Natural killer cell (primary cell): ENCODE data around the gene TECPR1. TPM values are rescaled to one million over a fixed set of nuclear protein-coding genes. Genes with fewer than 3 reads are reported as not detected.

Experiments used
- ATAC-seq, 3 donors: fragments of 150-1000 bp in 2 of 3; fragments of 200-7000 bp in 1 of 3; cut with Tn5 transposase; 1 replicate in 1 of 3; 2 replicates in 2 of 3; pipeline ENCODE4 v1.10.0; 2021; ENCODE audit warnings: mild to moderate bottlenecking in 2 of 3, moderate library complexity in 2 of 3
- DNase-seq, 2 donors: peaks; one replicate each; pipeline versions ENCODE4 v3.0.0 to v3.0.0-alpha.2; 2013 to 2021; ENCODE audit warnings: mixed read lengths in 1 of 2
- H3K27ac ChIP-seq: one replicate; pipeline ENCODE4 v1.5.1; 2013; ENCODE audit warnings: mild to moderate bottlenecking, low read length
- H3K27me3 ChIP-seq: one replicate; pipeline ENCODE4 v1.6.1; 2013; ENCODE audit warnings: low read length; ENCODE audit not compliant: control insufficient read depth, insufficient read depth
- H3K36me3 ChIP-seq: one replicate; pipeline ENCODE4 v1.6.1; 2013; ENCODE audit warnings: low read length; ENCODE audit not compliant: control insufficient read depth, insufficient read depth
- H3K4me1 ChIP-seq: one replicate; pipeline ENCODE4 v1.6.1; 2013; ENCODE audit warnings: low read length; ENCODE audit not compliant: control insufficient read depth, insufficient read depth
- H3K4me3 ChIP-seq: one replicate; pipeline ENCODE4 v1.5.1; 2013; ENCODE audit warnings: low read length
- H3K9me3 ChIP-seq: one replicate; pipeline ENCODE4 v1.6.1; 2013; ENCODE audit warnings: low read length; ENCODE audit not compliant: control insufficient read depth, insufficient read depth
- H3K27ac Mint-ChIP-seq, 2 donors: one replicate each; pipeline ENCODE4 v1.8.0; 2022; ENCODE audit warnings: mild to moderate bottlenecking in 2 of 2, mixed read lengths in 2 of 2, moderate library complexity in 1 of 2
- H3K27me3 Mint-ChIP-seq, 2 donors: one replicate each; pipeline ENCODE4 v1.8.0; 2022; ENCODE audit warnings: low read depth in 2 of 2, mixed read lengths in 2 of 2
- H3K36me3 Mint-ChIP-seq: one replicate; pipeline ENCODE4 v1.8.0; 2022; ENCODE audit warnings: mixed read lengths
- H3K4me1 Mint-ChIP-seq, 2 donors: one replicate each; pipeline ENCODE4 v1.8.0; 2022; ENCODE audit warnings: mixed read lengths in 2 of 2
- H3K4me3 Mint-ChIP-seq: one replicate; pipeline ENCODE4 v1.8.0; 2022; ENCODE audit warnings: mild to moderate bottlenecking, moderate library complexity, mixed read lengths
- H3K9me3 Mint-ChIP-seq, 2 donors: one replicate each; pipeline ENCODE4 v1.8.0; 2022; ENCODE audit warnings: mixed read lengths in 2 of 2
- WGBS: methylation state at CpG from one replicate; pipeline ENCODE4 v1.1.7; 2013; ENCODE audit warnings: missing lambda C conversion rate; ENCODE audit not compliant: insufficient coverage; 5-methylcytosine and 5-hydroxymethylcytosine counted together
- intact Hi-C: fragments of 100-400 bp; cut with micrococcal nuclease; formaldehyde crosslinking; loops from one replicate; pipeline ENCODE4 v1.14.2; 2022
- total RNA-seq, 4 donors: library from RNA; stranded (reverse); fragments of 120-200 nt in 1 of 4; gene quantifications; one replicate each; pipeline versions ENCODE4 v1.2.3 to v1.2.4, GENCODE V29; 2013 to 2022
- TF ChIP-seq, protein P1 (sequence below): fragments of 200-600 bp; IDR thresholded peaks from one replicate; pipeline ENCODE4 v1.8.0; 2022; ENCODE audit warnings: antibody characterized with exemption

Gene TECPR1
- total RNA-seq, 3 donors from 2014 or later (not counting 1 experiment from before 2014, with no cell fraction given), result 68.8 to 76.7 (median 70.3) TPM

DNA sequence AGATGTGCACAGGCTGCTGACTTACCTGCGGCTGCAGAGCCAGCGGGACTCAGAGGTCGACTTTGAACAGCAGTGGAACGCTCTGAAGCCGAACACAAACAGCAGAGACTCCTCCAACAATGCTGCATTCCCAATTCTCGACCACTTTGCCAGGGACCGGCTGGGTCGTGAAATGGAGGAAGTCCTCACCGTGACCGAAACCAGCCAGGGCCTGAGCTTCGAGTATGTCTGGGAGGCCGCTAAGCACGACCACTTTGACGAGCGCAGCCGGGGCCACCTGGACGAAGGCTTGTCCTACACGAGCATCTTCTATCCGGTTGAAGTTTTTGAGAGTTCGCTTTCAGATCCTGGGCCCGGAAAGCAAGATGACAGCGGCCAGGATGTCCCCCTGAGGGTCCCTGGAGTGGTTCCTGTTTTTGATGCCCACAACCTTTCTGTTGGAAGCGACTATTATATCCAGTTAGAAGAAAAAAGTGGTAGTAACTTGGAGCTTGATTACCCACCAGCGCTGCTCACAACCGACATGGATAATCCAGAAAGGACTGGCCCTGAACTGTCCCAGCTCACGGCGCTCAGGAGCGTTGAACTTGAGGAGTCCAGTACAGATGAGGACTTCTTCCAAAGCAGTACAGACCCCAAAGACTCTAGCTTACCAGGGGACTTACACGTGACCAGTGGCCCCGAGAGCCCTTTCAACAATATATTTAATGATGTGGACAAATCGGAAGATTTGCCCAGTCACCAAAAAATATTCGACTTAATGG lies 60.2 kb downstream of the TECPR1 start:
- intact Hi-C loops, result no loop called here
- H3K27ac Mint-ChIP-seq, result no peak overlapping the region
- H3K4me3 Mint-ChIP-seq, result no peak overlapping the region
- peaks cover 26% of the 10 kb centered on the region for H3K36me3 ChIP-seq
- peaks cover 5 to 6% of the 10 kb centered on the region in 2 donors for H3K4me1 Mint-ChIP-seq
- no peaks in the 10 kb centered on the region for H3K9me3 ChIP-seq
- peaks cover 7% of the 10 kb centered on the region for H3K36me3 Mint-ChIP-seq
- no peak for DNase-seq
- H3K4me3 ChIP-seq, result no peak overlapping the region
- H3K4me1 ChIP-seq, result no peaks in the 10 kb centered on the region
- H3K27me3 Mint-ChIP-seq, result no peaks in the 10 kb centered on the region
- H3K27me3 ChIP-seq, result no peaks in the 10 kb centered on the region
- no peaks in the 10 kb centered on the region for H3K9me3 Mint-ChIP-seq
- no peak overlapping the region for H3K27ac ChIP-seq
- 98% methylated on average over 32 of the region's 32 CpGs for WGBS
- TF ChIP-seq, protein P1, sequence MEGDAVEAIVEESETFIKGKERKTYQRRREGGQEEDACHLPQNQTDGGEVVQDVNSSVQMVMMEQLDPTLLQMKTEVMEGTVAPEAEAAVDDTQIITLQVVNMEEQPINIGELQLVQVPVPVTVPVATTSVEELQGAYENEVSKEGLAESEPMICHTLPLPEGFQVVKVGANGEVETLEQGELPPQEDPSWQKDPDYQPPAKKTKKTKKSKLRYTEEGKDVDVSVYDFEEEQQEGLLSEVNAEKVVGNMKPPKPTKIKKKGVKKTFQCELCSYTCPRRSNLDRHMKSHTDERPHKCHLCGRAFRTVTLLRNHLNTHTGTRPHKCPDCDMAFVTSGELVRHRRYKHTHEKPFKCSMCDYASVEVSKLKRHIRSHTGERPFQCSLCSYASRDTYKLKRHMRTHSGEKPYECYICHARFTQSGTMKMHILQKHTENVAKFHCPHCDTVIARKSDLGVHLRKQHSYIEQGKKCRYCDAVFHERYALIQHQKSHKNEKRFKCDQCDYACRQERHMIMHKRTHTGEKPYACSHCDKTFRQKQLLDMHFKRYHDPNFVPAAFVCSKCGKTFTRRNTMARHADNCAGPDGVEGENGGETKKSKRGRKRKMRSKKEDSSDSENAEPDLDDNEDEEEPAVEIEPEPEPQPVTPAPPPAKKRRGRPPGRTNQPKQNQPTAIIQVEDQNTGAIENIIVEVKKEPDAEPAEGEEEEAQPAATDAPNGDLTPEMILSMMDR, result no peak
- ATAC-seq, result no peak

DNA sequence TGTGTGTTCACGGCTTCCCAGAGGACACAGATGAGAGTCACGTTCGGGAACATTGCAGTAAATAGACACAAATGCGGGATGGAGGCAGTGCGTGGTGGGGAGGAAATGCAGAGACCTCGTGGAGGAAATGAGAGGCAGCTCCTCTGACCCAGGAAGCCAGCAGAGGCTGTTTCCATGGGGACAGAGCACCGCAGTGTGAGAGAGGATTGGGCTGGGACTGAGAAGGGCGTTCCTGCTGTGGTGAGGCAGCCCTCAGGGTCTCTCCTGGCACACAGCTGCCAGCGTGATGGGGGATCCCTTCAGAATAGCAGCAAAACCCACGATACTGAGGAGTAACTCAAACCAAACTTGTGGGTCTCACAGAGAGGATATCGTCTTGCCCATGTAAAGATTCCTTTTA lies 62.5 kb downstream of the TECPR1 start:
- intact Hi-C loops, result no loop called here
- TF ChIP-seq, protein P1, result no peak
- 93% methylated on average over 11 of the region's 11 CpGs for WGBS
- H3K9me3 Mint-ChIP-seq, result no peaks in the 10 kb centered on the region
- Histone ChIP-seq H3K27ac (no peak overlapping the region), H3K36me3 (peaks cover 25% of the 10 kb centered on the region), H3K27me3 (no peaks in the 10 kb centered on the region), H3K4me3 (no peak overlapping the region), H3K4me1 (no peaks in the 10 kb centered on the region), H3K9me3 (no peaks in the 10 kb centered on the region)
- no peak overlapping the region for H3K27ac Mint-ChIP-seq
- peaks cover 5 to 6% of the 10 kb centered on the region in 2 donors for H3K4me1 Mint-ChIP-seq
- ATAC-seq (no peak), DNase-seq (no peak)
- peaks cover 7% of the 10 kb centered on the region for H3K36me3 Mint-ChIP-seq
- no peak overlapping the region for H3K4me3 Mint-ChIP-seq
- no peaks in the 10 kb centered on the region for H3K27me3 Mint-ChIP-seq

DNA sequence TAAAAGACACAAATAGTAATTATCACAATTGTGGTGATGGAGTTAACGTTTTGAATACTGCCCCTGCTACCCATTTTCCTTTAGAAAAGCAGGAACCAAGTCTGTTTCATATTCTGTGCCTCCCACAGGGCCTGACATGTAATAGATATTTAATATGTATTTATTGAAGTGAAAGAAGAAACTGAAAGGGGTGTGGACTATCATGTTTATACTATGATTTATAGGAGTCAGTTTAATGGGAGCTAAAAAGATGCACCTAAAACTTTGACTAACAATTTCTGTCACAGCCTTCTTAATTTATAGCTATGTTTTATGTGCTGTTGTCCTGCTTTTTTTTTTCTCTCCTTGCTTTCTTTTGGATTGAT lies 64.9 kb downstream of the TECPR1 start:
- Histone ChIP-seq H3K36me3 (peaks cover 6% of the 10 kb centered on the region), H3K4me3 (no peak overlapping the region)
- H3K36me3 Mint-ChIP-seq, result peaks cover 7% of the 10 kb centered on the region

More for the DNA sequence above, 64.9 kb downstream of the TECPR1 start:
- WGBS, result 20% methylated on average over 1 of the region's 1 CpG
- H3K4me1 ChIP-seq, result no peaks in the 10 kb centered on the region
- no peaks in the 10 kb centered on the region for H3K9me3 ChIP-seq
- H3K27me3 ChIP-seq, result no peaks in the 10 kb centered on the region
- H3K27ac Mint-ChIP-seq, result no peak overlapping the region
- H3K9me3 Mint-ChIP-seq, result no peaks in the 10 kb centered on the region
- intact Hi-C loops, result no loop called here
- DNase-seq (no peak), ATAC-seq (no peak)
- no peaks in the 10 kb centered on the region for H3K27me3 Mint-ChIP-seq
- H3K27ac ChIP-seq, result no peak overlapping the region
- no peak overlapping the region for H3K4me3 Mint-ChIP-seq
- TF ChIP-seq, protein P1, result no peak
- peaks cover 5 to 6% of the 10 kb centered on the region in 2 donors for H3K4me1 Mint-ChIP-seq
